Endothelial cell of umbilical vein (primary cell): ENCODE data around the gene ADGRD1. TPM values are rescaled to one million over a fixed set of nuclear protein-coding genes. Genes with fewer than 3 reads are reported as not detected.

Experiments used
- BruUV-seq: library from RNA; stranded (reverse); fragments of 400-500 nt; replicated peaks from 2 replicates; lab custom pipeline; 2021; lab: Mats Ljungman, UMichigan
- CTCF ChIA-PET: fragments of 300-600, 350-600 bp; sonication (Branson Sonifier 250); formaldehyde crosslinking; loops from one replicate; lab custom pipeline; 2021; ENCODE audit warnings: antibody characterized with exemption, inconsistent platforms; lab: Charles Lee
- POLR2A ChIA-PET: fragments of 300-600, 350-600 bp; sonication (Branson Sonifier 250); formaldehyde crosslinking; loops from one replicate; lab custom pipeline; 2021; ENCODE audit warnings: antibody characterized with exemption, inconsistent platforms; lab: Charles Lee
- DNase-seq: peaks from one replicate; pipeline ENCODE4 v3.0.0-alpha.2; 2011; ENCODE audit warnings: low read depth, low spot score
- FAIRE-seq: peaks from 2 replicates; lab custom pipeline; 2011; peaks lifted over from hg19 to GRCh38; lab: Jason Lieb, UNC
- H2AFZ ChIP-seq: 2 replicates; pipeline ENCODE4 v1.6.0; 2012; ENCODE audit warnings: low read depth, low read length, control low read depth, inconsistent platforms
- H3K27ac ChIP-seq: 2 replicates; pipeline ENCODE4 v1.5.1; 2011; ENCODE audit warnings: low read depth, mild to moderate bottlenecking, control low read depth, low read length, moderate library complexity; ENCODE audit not compliant: insufficient read depth
- H3K27me3 ChIP-seq, 2 experiments: 2 replicates each; pipeline versions ENCODE4 v1.6.0 to v1.6.1; 2011; ENCODE audit warnings: low read length in 2 of 2, mixed read lengths in 1 of 2; ENCODE audit not compliant: control insufficient read depth in 2 of 2, insufficient read depth in 2 of 2
- H3K36me3 ChIP-seq, 2 experiments: 2 replicates in 1 of 2; 3 replicates in 1 of 2; pipeline ENCODE4 v1.5.1; 2011; ENCODE audit warnings: low read length in 2 of 2, mild to moderate bottlenecking in 1 of 2, moderate library complexity in 1 of 2; ENCODE audit not compliant: control insufficient read depth in 2 of 2, insufficient read depth in 2 of 2; ENCODE audit errors: extremely low read depth in 1 of 2
- H3K4me1 ChIP-seq: 3 replicates; pipeline ENCODE4 v1.5.1; 2011; ENCODE audit warnings: mild to moderate bottlenecking, low read length; ENCODE audit not compliant: control insufficient read depth, insufficient read depth; ENCODE audit errors: extremely low read depth
- H3K4me2 ChIP-seq: 2 replicates; pipeline ENCODE4 v1.6.1; 2011; ENCODE audit warnings: low read length, control low read depth, mixed read lengths; ENCODE audit not compliant: insufficient read depth
- H3K4me3 ChIP-seq, 3 experiments: fragments of 200-600 bp in 1 of 3; sonication (generic), shearing (Covaris generic) in 1 of 3; replicated peaks in 1 of 3; 2 replicates each; pipeline ENCODE4 v1.5.1; 2011 to 2016; ENCODE audit warnings: control low read depth in 3 of 3, low read length in 3 of 3, mild to moderate bottlenecking in 2 of 3, inconsistent platforms in 1 of 3, low read depth in 1 of 3, moderate library complexity in 1 of 3; ENCODE audit not compliant: insufficient read depth in 1 of 3
- H3K79me2 ChIP-seq: 2 replicates; pipeline ENCODE4 v1.6.0; 2012; ENCODE audit warnings: low read length, inconsistent platforms; ENCODE audit not compliant: control insufficient read depth, insufficient read depth
- H3K9ac ChIP-seq: replicated peaks from 2 replicates; pipeline ENCODE3; 2011; ENCODE audit warnings: low read length, control low read depth; ENCODE audit not compliant: insufficient read depth; ENCODE audit errors: extremely low read depth
- H3K9me1 ChIP-seq: replicated peaks from 3 replicates; pipeline ENCODE4 v1.6.0; 2011; ENCODE audit warnings: mild to moderate bottlenecking, low read length; ENCODE audit not compliant: control insufficient read depth, insufficient read depth; ENCODE audit errors: extremely low read depth
- H3K9me3 ChIP-seq: replicated peaks from 2 replicates; pipeline ENCODE4 v1.5.1; 2012; ENCODE audit warnings: low read length, inconsistent platforms; ENCODE audit not compliant: control insufficient read depth, insufficient read depth
- H4K20me1 ChIP-seq: replicated peaks from 2 replicates; pipeline ENCODE3; 2011; ENCODE audit warnings: mild to moderate bottlenecking, low read length; ENCODE audit not compliant: control insufficient read depth, insufficient read depth; ENCODE audit errors: extremely low read depth
- CTCF ChIP-seq, 2 donors: IDR thresholded peaks; 1 replicate in 1 of 2; 2 replicates in 1 of 2; pipeline ENCODE4 v1.5.1; 2011; ENCODE audit warnings: low read length in 2 of 2, mild to moderate bottlenecking in 2 of 2, moderate library complexity in 2 of 2, control low read depth in 1 of 2, inconsistent platforms in 1 of 2, low read depth in 1 of 2; ENCODE audit not compliant: insufficient read depth in 1 of 2; ENCODE audit errors: extremely low read depth in 1 of 2
- EZH2 ChIP-seq: IDR thresholded peaks from 2 replicates; pipeline ENCODE4 v1.6.1; 2012; ENCODE audit warnings: borderline replicate concordance, low read depth, mild to moderate bottlenecking, moderate library complexity, low read length, inconsistent platforms; ENCODE audit not compliant: severe bottlenecking
- FOS ChIP-seq: IDR thresholded peaks from 2 replicates; pipeline ENCODE4 v1.6.1; 2011; ENCODE audit warnings: mild to moderate bottlenecking, low read length, moderate library complexity, borderline replicate concordance; ENCODE audit not compliant: insufficient read depth
- GATA2 ChIP-seq: IDR thresholded peaks from 2 replicates; pipeline ENCODE4 v1.7.0; 2011; ENCODE audit warnings: low read depth, mild to moderate bottlenecking, moderate library complexity, mixed read lengths, low read length; ENCODE audit not compliant: insufficient read length, insufficient read depth
- JUN ChIP-seq: IDR thresholded peaks from 2 replicates; pipeline ENCODE4 v1.6.1; 2011; ENCODE audit warnings: borderline replicate concordance, low read depth; ENCODE audit not compliant: insufficient read length, insufficient read depth
- MAX ChIP-seq: IDR thresholded peaks from 2 replicates; pipeline ENCODE4 v1.6.1; 2011; ENCODE audit not compliant: insufficient read depth, insufficient read length
- MYC ChIP-seq: IDR thresholded peaks from one replicate; pipeline ENCODE4 v1.6.1; 2011; ENCODE audit warnings: mild to moderate bottlenecking, low read depth, low read length
- POLR2A ChIP-seq: IDR thresholded peaks from 2 replicates; pipeline ENCODE4 v1.6.1; 2012; ENCODE audit warnings: low read depth, mild to moderate bottlenecking, control low read depth, low read length
- POLR2AphosphoS5 ChIP-seq: IDR thresholded peaks from 2 replicates; pipeline ENCODE4 v1.6.1; 2012; ENCODE audit warnings: low read depth, mild to moderate bottlenecking, control low read depth, low read length, moderate library complexity; ENCODE audit not compliant: insufficient read depth
- dilution Hi-C: fragments of 300-500 bp; cut with MboI; formaldehyde crosslinking; loops from one replicate; pipeline ENCODE4 v1.15.0; 2019; ENCODE audit warnings: low sequenced_read_pairs; ENCODE audit not compliant: extremely low pct_ligation_motif_present
- intact Hi-C: fragments of 100-400 bp; cut with micrococcal nuclease; formaldehyde crosslinking; loops from one replicate; pipeline ENCODE4 v1.10.0; 2022
- polyA plus RNA-seq, 4 experiments: library from polyadenylated mRNA; depleted of rRNA in 3 of 4; stranded (reverse) in 3 of 4; unstranded in 1 of 4; fragments of >200 nt; gene quantifications; 2 replicates each; pipeline versions ENCODE4 v1.2.1 to v1.2.3, GENCODE V29; 2011 to 2012; ENCODE audit warnings: missing spikeins in 1 of 4
- total RNA-seq: library from RNA; stranded (reverse); gene quantifications from 2 replicates; pipeline ENCODE4 v1.2.3, GENCODE V29; 2021

Gene ADGRD1
- total and polyA plus RNA-seq, 2 donors (not counting 3 experiments of a cell fraction or from before 2014, with no cell fraction given) = 0.07 TPM; not detected in 1

GRCh38 chr12:131045705-131046460 is 92.2 kb downstream of the ADGRD1 start:
- TF ChIP-seq CTCF (IDR thresholded peaks at IDR 0.05; ENCODE audit: extremely low read depth in 1 of 2, insufficient read depth in 1 of 2, low read depth in 1 of 2, low read length in 2 of 2) = no peak
- no peak for TF ChIP-seq FOS
- TF ChIP-seq EZH2 = no peak
- no peak for TF ChIP-seq POLR2AphosphoS5
- TF ChIP-seq JUN = no peak
- TF ChIP-seq MAX = no peak
- no peak for TF ChIP-seq GATA2
- no peak for TF ChIP-seq MYC
- no peak for TF ChIP-seq POLR2A
- no peaks in the 10 kb centered on the region for H4K20me1 ChIP-seq
- dilution Hi-C loops = no loop called here
- no peaks in the 10 kb centered on the region for H3K79me2 ChIP-seq
- H3K4me3 ChIP-seq = no peak overlapping the region
- no peaks in the 10 kb centered on the region for H3K27me3 ChIP-seq
- no peaks in the 10 kb centered on the region for H3K9me3 ChIP-seq
- ChIA-PET POLR2A (no interaction called here), CTCF (no interaction called here)
- no peak overlapping the region for H3K27ac ChIP-seq
- H2AFZ ChIP-seq = no peak overlapping the region
- DNase-seq (no peak), FAIRE-seq (no peak)
- intact Hi-C loops = no loop called here
- H3K9me1 ChIP-seq = no peaks in the 10 kb centered on the region
- H3K4me2 ChIP-seq = no peak overlapping the region
- H3K9ac ChIP-seq = no peak overlapping the region
- H3K4me1 ChIP-seq = no peaks in the 10 kb centered on the region
- H3K36me3 ChIP-seq = no peaks in the 10 kb centered on the region
- no TSS peak for BruUV-seq
